ENCODE measurements around the gene TAS2R30. TPM values are rescaled to one million over a fixed set of nuclear protein-coding genes. Genes with fewer than 3 reads are reported as not detected.
"Not testable (repeated sequence)": the region's sequence is repeated elsewhere in the genome, so short reads cannot be mapped to it uniquely, and the experiment has no call there.

TAS2R30 gene
- total RNA-seq, 6 experiments from 2014 or later, result 0.26 to 0.46 (median 0.32) TPM

GRCh38 chr12:11106288-11106687 lies 28.2 kb downstream of the TAS2R30 start:
- H3K4me3 Mint-ChIP-seq, result no peak overlapping the region
- no peak for TF ChIP-seq CTCF (IDR thresholded peaks at IDR 0.05)
- H3K4me1 Mint-ChIP-seq (ENCODE audit: low read depth), result no peaks in the 10 kb centered on the region
- H3K9me3 Mint-ChIP-seq, result peaks cover 23% of the 10 kb centered on the region
- no peak overlapping the region for H3K27ac Mint-ChIP-seq
- peaks cover 52% of the 10 kb centered on the region for H3K36me3 Mint-ChIP-seq (ENCODE audit: low read depth)
- no peak for DNase-seq
- peaks cover 2% of the 10 kb centered on the region; the same call in 1 of the 2 replicates for H3K27me3 Mint-ChIP-seq (ENCODE audit: insufficient read depth)

GRCh38 chr12:11105546-11105945 lies 28.9 kb downstream of the TAS2R30 start:
- DNase-seq, result no peak
- peaks cover 44% of the 10 kb centered on the region for H3K36me3 Mint-ChIP-seq (ENCODE audit: low read depth)
- H3K27me3 Mint-ChIP-seq (ENCODE audit: insufficient read depth), result peaks cover 2% of the 10 kb centered on the region; the same call in 1 of the 2 replicates
- peaks cover 18% of the 10 kb centered on the region for H3K9me3 Mint-ChIP-seq
- no peaks in the 10 kb centered on the region for H3K4me1 Mint-ChIP-seq (ENCODE audit: low read depth)
- TF ChIP-seq CTCF (IDR thresholded peaks at IDR 0.05), result no peak
- H3K27ac Mint-ChIP-seq, result no peak overlapping the region
- H3K4me3 Mint-ChIP-seq, result no peak overlapping the region

- not testable (repeated sequence) for H3K27ac Mint-ChIP-seq; DNase-seq; H3K4me3 Mint-ChIP-seq; H3K9me3 Mint-ChIP-seq; H3K27me3 Mint-ChIP-seq (ENCODE audit: insufficient read depth); H3K36me3 Mint-ChIP-seq (ENCODE audit: low read depth); H3K4me1 Mint-ChIP-seq (ENCODE audit: low read depth)
Observed at GRCh38 chr12:11094910-11095309, 39.5 kb downstream of the TAS2R30 start.

GRCh38 chr12:11092128-11092527 lies 42.3 kb downstream of the TAS2R30 start, which contains the start of gene TAS2R43:
TSS of gene TAS2R43 (minus strand) at chr12:11092313. CDS start at chr12:11092229, 84 bp downstream.
- H3K4me1 Mint-ChIP-seq (ENCODE audit: low read depth), result no peaks in the 10 kb centered on the region
- H3K27ac Mint-ChIP-seq, result no peak within 1 kb of the TSS
- no peak for DNase-seq
- no peaks in the 10 kb centered on the region for H3K27me3 Mint-ChIP-seq (ENCODE audit: insufficient read depth)
- no peak for TF ChIP-seq CTCF (IDR thresholded peaks at IDR 0.05)
- no peaks in the 10 kb centered on the region for H3K9me3 Mint-ChIP-seq
- H3K36me3 Mint-ChIP-seq (ENCODE audit: low read depth), result no peaks in the 10 kb centered on the region; the same call in none of the 2 replicates
- no peak within 1 kb of the TSS for H3K4me3 Mint-ChIP-seq

- no peaks in the 10 kb centered on the region for H3K27me3 Mint-ChIP-seq (ENCODE audit: insufficient read depth)
- no peak overlapping the region for H3K27ac Mint-ChIP-seq
- no peaks in the 10 kb centered on the region for H3K9me3 Mint-ChIP-seq
- H3K4me1 Mint-ChIP-seq (ENCODE audit: low read depth), result no peaks in the 10 kb centered on the region
- H3K4me3 Mint-ChIP-seq, result no peak overlapping the region
- no peak for TF ChIP-seq CTCF (IDR thresholded peaks at IDR 0.05)
- peaks cover 1% of the 10 kb centered on the region for H3K36me3 Mint-ChIP-seq (ENCODE audit: low read depth)
- no peak for DNase-seq
Observed at GRCh38 chr12:11089246-11089645, 45.2 kb downstream of the TAS2R30 start.

GRCh38 chr12:11085419-11085818 lies 49.0 kb downstream of the TAS2R30 start:
- H3K9me3 Mint-ChIP-seq, result peaks cover 8% of the 10 kb centered on the region
- peaks cover 13% of the 10 kb centered on the region for H3K36me3 Mint-ChIP-seq (ENCODE audit: low read depth)
- no peaks in the 10 kb centered on the region; the same call in 1 of the 2 replicates for H3K27me3 Mint-ChIP-seq (ENCODE audit: insufficient read depth)
- TF ChIP-seq CTCF (IDR thresholded peaks at IDR 0.05), result no peak
- no peak overlapping the region for H3K4me3 Mint-ChIP-seq
- H3K4me1 Mint-ChIP-seq (ENCODE audit: low read depth), result no peaks in the 10 kb centered on the region
- no peak overlapping the region for H3K27ac Mint-ChIP-seq
- no peak for DNase-seq

Other genes starting within 250 kb of the TAS2R30 start
- under 1 TPM in 4 of 6 experiments, not detected in 2; 0.17 to 0.23 (median 0.18) TPM for gene TAS2R13, start 225.1 kb downstream of the TAS2R30 start, total RNA-seq (2021; fragmentation: NEBNext Ultra II Directional; extraction: Animal tissue kit (Norgen Biotek cat#: 25700))
- gene PRH2, start 205.4 kb downstream of the TAS2R30 start, total RNA-seq (2021; fragmentation: NEBNext Ultra II Directional; extraction: Animal tissue kit (Norgen Biotek cat#: 25700)), result not detected
- gene TAS2R14, start 195.4 kb downstream of the TAS2R30 start, total RNA-seq (2021; fragmentation: NEBNext Ultra II Directional; extraction: Animal tissue kit (Norgen Biotek cat#: 25700)), result 1 to 10 TPM; 1.1 to 1.6 (median 1.5) TPM
- gene TAS2R50, start 147.7 kb downstream of the TAS2R30 start, total RNA-seq (2021; fragmentation: NEBNext Ultra II Directional; extraction: Animal tissue kit (Norgen Biotek cat#: 25700)), result under 1 TPM in 4 of 6 experiments, not detected in 2; 0.19 to 0.32 (median 0.22) TPM
- gene TAS2R20, start 136.3 kb downstream of the TAS2R30 start, total RNA-seq (2021; fragmentation: NEBNext Ultra II Directional; extraction: Animal tissue kit (Norgen Biotek cat#: 25700)), result under 1 TPM; 0.18 to 0.47 (median 0.31) TPM
- under 1 TPM; 0.28 to 0.97 (median 0.52) TPM for gene TAS2R19, start 112.0 kb downstream of the TAS2R30 start, total RNA-seq (2021; fragmentation: NEBNext Ultra II Directional; extraction: Animal tissue kit (Norgen Biotek cat#: 25700))
- gene TAS2R31, start 103.2 kb downstream of the TAS2R30 start, total RNA-seq (2021; fragmentation: NEBNext Ultra II Directional; extraction: Animal tissue kit (Norgen Biotek cat#: 25700)), result 1 to 10 TPM in 1 of 6 experiments, under 1 TPM in 5; 0.43 to 1.2 (median 0.63) TPM
- gene TAS2R46, start 72.3 kb downstream of the TAS2R30 start, total RNA-seq (2021; fragmentation: NEBNext Ultra II Directional; extraction: Animal tissue kit (Norgen Biotek cat#: 25700)), result under 1 TPM in 3 of 6 experiments, not detected in 3; 0.22 to 0.48 (median 0.35) TPM
- gene TAS2R43, start 42.3 kb downstream of the TAS2R30 start, total RNA-seq (2021; fragmentation: NEBNext Ultra II Directional; extraction: Animal tissue kit (Norgen Biotek cat#: 25700)), result not detected
- gene SMIM10L1, start 36.5 kb upstream of the TAS2R30 start, total RNA-seq (2021; fragmentation: NEBNext Ultra II Directional; extraction: Animal tissue kit (Norgen Biotek cat#: 25700)), result 10 to 100 TPM; 11.7 to 13.7 (median 13.1) TPM
- gene TAS2R42, start 52.3 kb upstream of the TAS2R30 start, total RNA-seq (2021; fragmentation: NEBNext Ultra II Directional; extraction: Animal tissue kit (Norgen Biotek cat#: 25700)), result not detected
- gene PRB3, start 135.1 kb upstream of the TAS2R30 start, total RNA-seq (2021; fragmentation: NEBNext Ultra II Directional; extraction: Animal tissue kit (Norgen Biotek cat#: 25700)), result not detected
- gene PRB4, start 175.8 kb upstream of the TAS2R30 start, total RNA-seq (2021; fragmentation: NEBNext Ultra II Directional; extraction: Animal tissue kit (Norgen Biotek cat#: 25700)), result not detected

Data from HFFc6 (cell line).